GM20000 (cell line): Measurements from ENCODE around the gene CD109.

Source experiments
- DNase-seq: peaks from one replicate; pipeline ENCODE4 v3.0.0; 2012; ENCODE audit warnings: low spot score
- CTCF ChIP-seq: IDR thresholded peaks from 2 replicates; pipeline ENCODE4 v1.5.1; 2012; ENCODE audit warnings: mild to moderate bottlenecking, control low read depth; ENCODE audit errors: extremely low read depth, missing control alignments

Gene CD109

GRCh38 chr6:73854998-73855718 is 159.2 kb downstream of the CD109 start:
- TF ChIP-seq CTCF, result peak; percentile 33
- DNase-seq, result peak; percentile 55

GRCh38 chr6:73857341-73857890 is 161.4 kb downstream of the CD109 start:
- TF ChIP-seq CTCF, result no peak
- no peak for DNase-seq

- TF ChIP-seq CTCF, result no peak
- no peak for DNase-seq
Measured at GRCh38 chr6:73858376-73858775, 162.4 kb downstream of the CD109 start.

GRCh38 chr6:73860303-73860702 is 164.3 kb downstream of the CD109 start:
- DNase-seq, result no peak
- no peak for TF ChIP-seq CTCF

GRCh38 chr6:73866305-73866704 is 170.3 kb downstream of the CD109 start:
- no peak for TF ChIP-seq CTCF
- no peak for DNase-seq

GRCh38 chr6:73867411-73867810 is 171.4 kb downstream of the CD109 start:
- TF ChIP-seq CTCF, result no peak
- no peak for DNase-seq

GRCh38 chr6:73870907-73871306 is 174.9 kb downstream of the CD109 start:
- TF ChIP-seq CTCF, result no peak
- DNase-seq, result no peak
